Nephron progenitor cell (in vitro differentiated cells): ENCODE data around the gene SLC39A10.

Experiments
- DNase-seq: peaks from one replicate; pipeline ENCODE4 v3.0.0; 2021
- H3K27ac Mint-ChIP-seq: 2 replicates; pipeline ENCODE4 v1.8.0; 2021; ENCODE audit warnings: mild to moderate bottlenecking, moderate library complexity, mixed read lengths
- H3K27me3 Mint-ChIP-seq: 2 replicates; pipeline ENCODE4 v1.8.0; 2021; ENCODE audit warnings: mild to moderate bottlenecking, low read depth, mixed read lengths; ENCODE audit not compliant: poor library complexity
- H3K36me3 Mint-ChIP-seq: 2 replicates; pipeline ENCODE4 v1.8.0; 2021; ENCODE audit warnings: low read depth, mixed read lengths
- H3K4me1 Mint-ChIP-seq: 2 replicates; pipeline ENCODE4 v1.8.0; 2021; ENCODE audit warnings: mixed read lengths
- H3K4me3 Mint-ChIP-seq: 2 replicates; pipeline ENCODE4 v1.8.0; 2021; ENCODE audit warnings: mild to moderate bottlenecking, moderate library complexity, mixed read lengths
- H3K9me3 Mint-ChIP-seq: 2 replicates; pipeline ENCODE4 v1.8.0; 2021; ENCODE audit warnings: mild to moderate bottlenecking, moderate library complexity, mixed read lengths
- CTCF ChIP-seq: fragments of 200-600 bp; sonication (generic); IDR thresholded peaks from 2 replicates; pipeline ENCODE4 v1.5.0; 2021; ENCODE audit warnings: antibody characterized with exemption

SLC39A10 gene

DNA sequence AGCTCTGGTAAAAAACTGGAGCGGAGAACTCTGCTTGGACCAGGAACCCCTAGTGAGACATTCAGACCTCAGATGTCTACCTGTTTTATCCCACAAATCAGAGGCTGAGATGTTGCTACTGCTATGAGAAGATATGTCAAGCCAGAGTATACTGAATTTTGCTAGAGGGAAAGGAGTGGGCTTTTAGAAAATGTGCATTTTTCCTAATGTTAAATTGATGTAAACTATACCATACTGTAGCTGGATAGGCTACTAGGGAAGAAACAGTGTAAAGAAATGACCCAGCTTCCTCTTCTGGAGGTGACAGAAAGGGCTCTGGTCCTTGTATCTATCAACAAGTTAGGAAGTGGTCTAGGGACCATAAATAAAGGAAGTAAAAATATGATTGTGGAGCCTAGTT lies 65.0 kb downstream of the SLC39A10 start:
- Mint-ChIP-seq H3K27ac (no peak overlapping the region), H3K4me1 (no peaks in the 10 kb centered on the region), H3K27me3 (no peaks in the 10 kb centered on the region), H3K4me3 (no peak overlapping the region), H3K36me3 (peaks cover 50% of the 10 kb centered on the region), H3K9me3 (no peaks in the 10 kb centered on the region)
- no peak for DNase-seq
- TF ChIP-seq CTCF = no peak

GRCh38 chr2:195727106-195727505 lies 70.1 kb downstream of the SLC39A10 start:
- TF ChIP-seq CTCF = no peak
- Mint-ChIP-seq H3K27ac (no peak overlapping the region), H3K36me3 (peaks cover 51% of the 10 kb centered on the region), H3K27me3 (no peaks in the 10 kb centered on the region), H3K4me3 (no peak overlapping the region), H3K4me1 (peaks cover 8% of the 10 kb centered on the region), H3K9me3 (no peaks in the 10 kb centered on the region)
- DNase-seq = no peak

DNA sequence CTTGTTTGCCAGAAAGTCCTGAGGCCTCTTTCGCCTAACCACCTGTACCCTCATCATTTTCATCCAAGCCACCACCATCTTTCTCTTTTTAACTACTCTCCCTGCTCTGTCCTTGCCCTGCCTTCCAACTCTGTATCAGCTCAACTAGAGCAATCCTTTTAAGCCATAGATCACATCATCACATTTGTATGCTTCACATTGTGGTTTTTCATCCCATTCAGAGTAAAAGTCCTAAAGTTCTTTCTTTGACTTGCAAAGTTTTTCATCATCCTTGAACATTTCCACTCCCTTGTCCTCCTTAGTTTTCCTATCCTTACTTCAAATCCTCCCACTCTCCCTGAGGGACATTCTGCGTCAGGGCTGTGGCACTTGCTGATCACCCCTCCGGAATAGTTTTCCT lies 73.9 kb downstream of the SLC39A10 start:
- DNase-seq = no peak
- Mint-ChIP-seq H3K9me3 (no peaks in the 10 kb centered on the region), H3K36me3 (peaks cover 57% of the 10 kb centered on the region), H3K4me1 (peaks cover 8% of the 10 kb centered on the region), H3K27me3 (no peaks in the 10 kb centered on the region), H3K4me3 (no peak overlapping the region), H3K27ac (peak overlapping the region; percentile 50)
- TF ChIP-seq CTCF = no peak

GRCh38 chr2:195732574-195732973 lies 75.5 kb downstream of the SLC39A10 start:
- DNase-seq = no peak
- no peak overlapping the region for H3K4me3 Mint-ChIP-seq
- H3K36me3 Mint-ChIP-seq = peaks cover 64% of the 10 kb centered on the region
- no peaks in the 10 kb centered on the region for H3K27me3 Mint-ChIP-seq
- no peak overlapping the region for H3K27ac Mint-ChIP-seq
- no peak for TF ChIP-seq CTCF
- H3K4me1 Mint-ChIP-seq = peaks cover 8% of the 10 kb centered on the region
- no peaks in the 10 kb centered on the region for H3K9me3 Mint-ChIP-seq

DNA sequence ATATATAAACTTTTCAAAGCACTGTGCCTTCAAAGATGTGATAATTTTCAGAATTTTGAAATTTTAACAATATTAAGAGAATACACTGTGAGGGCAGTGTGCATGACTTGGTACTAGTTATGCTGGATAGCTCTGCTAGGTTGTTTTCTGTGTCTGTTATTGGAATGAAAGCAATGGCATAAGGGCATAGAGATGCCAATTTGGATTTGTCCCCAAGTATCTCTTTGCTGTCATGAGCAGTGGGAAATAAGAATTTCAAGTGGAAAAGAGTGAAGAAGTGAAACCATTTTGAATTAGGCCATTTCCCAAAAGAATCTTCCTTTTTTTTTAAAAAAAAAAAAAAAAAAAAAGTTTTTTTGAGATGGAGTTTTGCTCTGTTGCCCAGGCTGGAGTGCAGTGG lies 76.8 kb downstream of the SLC39A10 start:
- no peaks in the 10 kb centered on the region for H3K27me3 Mint-ChIP-seq
- peaks cover 73% of the 10 kb centered on the region for H3K36me3 Mint-ChIP-seq
- DNase-seq = no peak
- no peak overlapping the region for H3K27ac Mint-ChIP-seq
- TF ChIP-seq CTCF = no peak
- H3K4me3 Mint-ChIP-seq = no peak overlapping the region
- peaks cover 8% of the 10 kb centered on the region for H3K4me1 Mint-ChIP-seq
- H3K9me3 Mint-ChIP-seq = no peaks in the 10 kb centered on the region

DNA sequence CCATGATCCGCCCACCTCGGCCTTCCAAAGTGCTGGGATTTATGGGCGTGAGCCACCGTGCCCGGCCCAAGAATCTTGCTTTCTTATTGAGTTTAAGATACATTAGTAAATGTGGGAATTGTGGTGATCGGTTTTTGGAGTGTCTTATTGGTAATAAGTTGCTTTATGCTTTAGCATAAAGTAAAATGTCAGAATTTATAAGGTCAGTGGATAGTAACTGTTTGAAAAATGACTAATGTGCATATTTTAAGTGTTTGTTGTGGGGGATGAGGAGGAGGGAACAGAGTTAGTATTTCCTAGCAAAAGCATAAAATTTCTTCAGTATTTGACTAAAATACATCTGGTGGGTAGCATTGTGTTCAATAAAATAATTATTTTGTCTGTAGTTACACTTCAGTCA lies 77.4 kb downstream of the SLC39A10 start:
- H3K4me3 Mint-ChIP-seq = no peak overlapping the region
- no peak for DNase-seq
- H3K27me3 Mint-ChIP-seq = no peaks in the 10 kb centered on the region
- peaks cover 8% of the 10 kb centered on the region for H3K4me1 Mint-ChIP-seq
- peaks cover 75% of the 10 kb centered on the region for H3K36me3 Mint-ChIP-seq
- H3K27ac Mint-ChIP-seq = no peak overlapping the region
- no peak for TF ChIP-seq CTCF
- no peaks in the 10 kb centered on the region for H3K9me3 Mint-ChIP-seq
